Measurements from ENCODE around the gene SLC16A5.
"Not testable (repeated sequence)": the region's sequence is repeated elsewhere in the genome, so short reads cannot be mapped to it uniquely, and the experiment has no call there.

The SLC16A5 gene

DNA sequence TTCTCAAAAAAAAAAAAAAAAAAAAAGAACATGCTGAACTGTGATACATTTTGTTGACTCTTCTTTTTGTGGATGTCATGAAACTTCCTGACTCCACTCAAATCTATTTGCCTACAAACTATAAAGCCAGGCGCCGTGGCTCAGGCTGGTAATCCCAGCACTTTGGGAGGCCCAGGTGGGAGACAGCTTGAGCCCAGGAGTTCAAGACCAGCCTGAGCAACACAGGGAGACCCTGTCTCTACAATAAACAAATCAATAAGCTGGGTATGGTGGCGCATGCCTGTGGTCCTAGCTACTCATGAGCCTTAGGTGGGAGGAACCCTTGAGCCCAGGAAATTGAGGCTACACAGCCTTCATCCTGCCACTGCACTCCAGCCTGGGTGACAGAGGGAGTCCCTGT lies 45.2 kb downstream of the SLC16A5 start:
- no peak for DNase-seq (ENCODE audit: low spot score)

DNA sequence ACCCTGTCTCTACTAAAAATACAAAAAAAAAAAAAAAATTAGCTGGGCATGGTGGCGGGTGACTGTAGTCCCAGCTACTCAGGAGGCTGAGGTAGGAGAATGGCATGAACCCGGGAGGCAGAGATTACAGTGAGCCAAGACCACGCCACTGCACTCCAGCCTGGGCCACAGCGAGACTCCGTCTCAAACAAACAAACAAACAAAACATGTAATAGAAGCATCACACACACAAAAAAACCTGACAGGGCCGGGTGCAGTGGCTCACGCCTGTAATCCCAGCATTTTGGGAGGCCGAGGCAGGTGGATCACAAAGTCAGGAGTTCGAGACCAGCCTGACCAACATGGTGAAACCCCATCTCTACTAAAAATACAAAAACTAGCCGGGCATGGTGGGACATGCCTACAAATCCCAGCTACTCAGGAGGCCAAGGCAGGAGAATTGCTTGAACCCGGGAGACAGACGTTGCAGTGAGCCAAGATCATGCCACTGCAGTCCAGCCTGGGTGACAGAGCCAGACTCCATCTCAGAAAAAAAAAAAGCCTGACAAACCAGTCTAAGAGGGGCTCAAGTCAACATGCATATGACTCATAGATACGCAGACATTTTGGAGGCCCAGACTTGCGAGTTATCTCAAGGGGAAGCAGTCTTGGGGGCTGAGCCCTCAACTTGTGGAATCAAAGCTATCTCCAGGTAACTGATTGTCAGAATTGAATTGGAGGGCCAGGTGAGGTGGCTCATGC lies 46.0 kb downstream of the SLC16A5 start:
- DNase-seq (ENCODE audit: low spot score), result not testable (repeated sequence)

- DNase-seq (ENCODE audit: low spot score), result no peak
Observed at GRCh38 chr17:75135452-75135851, 47.7 kb downstream of the SLC16A5 start.

DNA sequence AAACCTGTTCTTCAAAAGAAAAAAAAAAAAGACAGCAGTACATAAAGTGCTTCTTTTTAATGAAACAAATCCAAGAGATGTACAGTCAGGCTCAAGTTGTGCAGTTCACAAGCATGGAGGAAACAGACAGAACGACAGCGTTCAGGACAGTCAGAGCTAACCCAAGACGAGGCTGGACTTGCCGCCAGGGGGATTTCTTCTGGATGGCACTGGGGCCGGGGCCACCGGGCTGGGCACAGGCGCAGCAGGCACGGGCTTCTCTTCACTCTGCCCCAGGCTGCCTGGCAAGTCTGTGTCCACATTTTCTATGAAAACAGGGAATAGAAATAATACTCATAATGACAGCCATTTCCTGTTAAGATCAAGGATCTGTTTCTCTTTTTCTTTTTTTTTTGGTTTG lies 48.2 kb downstream of the SLC16A5 start:
- DNase-seq (ENCODE audit: low spot score), result no peak

- not testable (repeated sequence) for DNase-seq (ENCODE audit: low spot score)
Observed at GRCh38 chr17:75137762-75138161, 50.0 kb downstream of the SLC16A5 start.

- DNase-seq (ENCODE audit: low spot score), result no peak
Observed at GRCh38 chr17:75138519-75138918, 50.8 kb downstream of the SLC16A5 start.

- no peak for DNase-seq (ENCODE audit: low spot score)
Observed at GRCh38 chr17:75142236-75142971, 54.6 kb downstream of the SLC16A5 start.

DNA sequence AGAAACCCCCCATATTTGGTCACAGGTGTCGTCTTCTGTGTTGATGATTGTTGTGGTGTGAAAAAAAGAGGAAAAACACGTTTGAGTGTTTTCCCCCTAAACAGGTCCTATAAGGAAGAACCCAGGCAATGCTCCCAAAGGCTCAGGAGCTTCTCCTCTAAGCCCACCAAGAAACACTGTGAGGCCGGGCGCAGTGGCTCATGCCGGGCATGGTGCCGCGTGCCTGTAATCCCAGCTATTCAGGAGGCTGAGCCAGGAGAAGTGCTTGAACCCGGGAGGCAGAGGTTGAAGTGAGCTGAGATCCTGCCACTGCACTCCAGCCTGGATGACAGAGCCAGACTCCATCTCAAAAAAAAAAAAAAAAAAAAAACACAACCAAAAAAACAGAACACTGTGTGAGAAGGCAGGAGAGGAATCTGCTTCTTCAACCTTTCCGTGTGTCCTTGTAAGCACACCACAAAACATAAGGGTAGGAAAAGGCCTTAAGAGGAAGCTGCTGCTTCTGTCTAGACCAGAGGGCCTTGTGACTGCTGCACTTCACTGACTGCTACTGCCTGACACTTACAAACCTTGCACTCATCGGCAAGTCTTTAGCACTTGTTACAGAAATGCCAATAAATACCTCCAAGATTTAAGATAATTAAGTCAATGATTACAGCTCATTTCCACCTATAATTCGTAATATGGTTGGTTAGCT lies 57.2 kb downstream of the SLC16A5 start:
- DNase-seq (ENCODE audit: low spot score), result no peak

DNA sequence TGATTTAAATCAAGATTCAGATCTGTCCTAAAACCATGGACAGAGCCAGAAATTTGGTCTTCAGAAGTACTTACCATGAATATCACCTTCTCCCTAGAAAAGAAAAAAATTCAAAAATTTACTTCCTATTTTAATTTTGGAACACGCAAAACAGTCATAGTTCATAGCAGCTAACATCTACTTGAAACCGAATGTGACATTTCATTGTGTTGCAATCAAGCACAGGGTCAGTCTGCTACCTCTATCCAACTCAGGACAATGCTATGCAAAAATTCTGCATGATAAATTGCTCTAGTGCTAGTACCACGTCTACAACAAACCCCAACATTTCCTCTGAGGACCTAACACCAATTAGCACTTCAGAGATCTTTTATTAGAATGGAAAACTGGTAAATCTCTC lies 58.8 kb downstream of the SLC16A5 start:
- no peak for DNase-seq (ENCODE audit: low spot score)

DNA sequence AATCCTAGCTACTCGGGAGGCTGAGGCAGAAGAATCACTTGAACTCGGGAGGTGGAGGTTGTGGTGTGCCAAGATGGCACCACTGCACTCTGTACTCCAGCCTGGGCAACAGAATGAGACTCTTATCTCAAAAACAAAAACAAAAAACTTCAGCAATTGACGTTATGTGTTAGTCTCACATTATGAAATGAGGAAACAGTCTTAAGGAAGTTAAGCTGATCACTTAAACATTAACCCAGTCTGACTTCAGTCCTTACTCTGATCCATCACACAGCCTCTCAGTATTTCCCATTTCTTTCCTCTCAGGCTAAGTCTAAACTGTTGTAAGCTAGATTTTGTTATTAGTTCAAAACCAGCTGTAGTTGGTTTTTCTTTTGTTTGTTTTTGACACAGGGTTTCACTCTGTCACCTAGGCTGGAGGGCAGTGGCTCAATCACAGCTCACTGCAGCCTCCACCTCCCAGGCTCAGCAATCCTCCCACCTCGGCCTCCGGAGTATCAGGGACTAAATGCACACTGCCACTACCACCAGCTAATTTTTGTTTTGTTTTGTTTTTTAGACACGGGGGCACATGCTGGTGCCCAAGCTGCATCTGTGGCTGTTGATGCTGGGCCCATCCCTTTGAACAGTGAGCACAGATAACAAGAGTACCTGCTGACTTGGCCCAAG lies 60.3 kb downstream of the SLC16A5 start:
- no peak for DNase-seq (ENCODE audit: low spot score)

GRCh38 chr17:75151930-75152329 lies 64.2 kb downstream of the SLC16A5 start:
- no peak for DNase-seq (ENCODE audit: low spot score)

- DNase-seq (ENCODE audit: low spot score), result no peak
Observed at GRCh38 chr17:75152523-75152921, 64.8 kb downstream of the SLC16A5 start.

DNA sequence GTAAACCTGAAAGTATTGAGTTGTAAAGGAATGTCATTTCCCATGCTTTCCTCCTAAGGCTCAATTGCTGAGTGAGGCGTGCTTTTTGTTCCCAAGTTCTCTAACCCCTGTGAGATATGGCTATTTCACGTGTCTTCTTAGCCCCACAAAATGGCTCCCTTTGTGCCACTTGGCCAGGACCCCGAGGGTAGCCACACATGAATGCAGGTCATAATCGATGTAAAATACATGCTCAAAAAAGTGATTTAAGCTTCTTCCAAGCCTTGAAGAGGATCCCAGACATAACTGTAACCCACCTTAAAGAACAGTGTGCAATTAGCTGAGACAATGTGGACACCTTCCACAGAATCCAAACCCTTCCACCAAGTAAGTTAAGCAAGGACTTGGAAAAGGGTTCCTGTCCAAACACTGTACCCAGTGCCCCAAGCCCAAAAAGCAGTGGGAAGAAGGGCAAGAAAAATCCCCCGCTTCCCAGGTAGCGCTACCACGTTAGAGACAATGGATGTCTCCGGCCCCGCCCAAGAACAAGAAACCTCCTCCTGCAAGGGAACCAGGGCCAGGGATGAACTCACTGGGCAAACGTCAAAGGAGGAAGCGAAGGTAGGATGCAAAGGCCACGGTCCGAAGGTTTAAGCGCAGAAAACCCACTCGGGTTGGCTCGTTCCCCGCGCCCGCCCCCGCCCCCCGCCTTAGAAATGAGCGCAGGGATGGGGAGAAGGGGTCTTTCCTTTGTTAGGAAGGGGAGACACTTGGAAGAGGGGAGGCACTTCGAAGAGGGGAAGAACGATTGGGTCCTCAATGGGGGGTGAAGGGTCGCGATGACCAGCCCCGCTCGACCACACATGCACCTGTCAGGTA lies 65.4 kb downstream of the SLC16A5 start:
- DNase-seq (ENCODE audit: low spot score), result no peak

DNA sequence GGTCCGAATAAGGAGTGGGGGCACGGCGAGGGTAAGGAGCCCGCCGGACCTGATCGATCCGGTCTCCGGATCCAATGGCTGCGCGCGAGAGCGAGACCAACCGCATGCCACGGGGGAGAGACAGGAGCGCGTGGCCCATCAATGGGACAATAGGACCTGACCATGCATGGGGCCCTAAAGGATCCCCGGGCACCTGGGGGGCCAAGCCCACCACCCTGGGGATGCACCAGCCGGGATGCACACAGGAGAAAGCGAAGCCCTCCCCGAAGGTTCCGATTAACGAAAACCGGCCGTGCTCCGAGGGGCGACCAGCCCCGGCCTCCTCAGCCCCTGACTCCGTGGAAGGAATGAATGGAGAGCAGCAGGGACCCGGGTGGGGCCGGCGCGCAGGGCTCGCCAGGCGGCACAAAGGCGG lies 66.0 kb downstream of the SLC16A5 start:
- no peak for DNase-seq (ENCODE audit: low spot score)

DNA sequence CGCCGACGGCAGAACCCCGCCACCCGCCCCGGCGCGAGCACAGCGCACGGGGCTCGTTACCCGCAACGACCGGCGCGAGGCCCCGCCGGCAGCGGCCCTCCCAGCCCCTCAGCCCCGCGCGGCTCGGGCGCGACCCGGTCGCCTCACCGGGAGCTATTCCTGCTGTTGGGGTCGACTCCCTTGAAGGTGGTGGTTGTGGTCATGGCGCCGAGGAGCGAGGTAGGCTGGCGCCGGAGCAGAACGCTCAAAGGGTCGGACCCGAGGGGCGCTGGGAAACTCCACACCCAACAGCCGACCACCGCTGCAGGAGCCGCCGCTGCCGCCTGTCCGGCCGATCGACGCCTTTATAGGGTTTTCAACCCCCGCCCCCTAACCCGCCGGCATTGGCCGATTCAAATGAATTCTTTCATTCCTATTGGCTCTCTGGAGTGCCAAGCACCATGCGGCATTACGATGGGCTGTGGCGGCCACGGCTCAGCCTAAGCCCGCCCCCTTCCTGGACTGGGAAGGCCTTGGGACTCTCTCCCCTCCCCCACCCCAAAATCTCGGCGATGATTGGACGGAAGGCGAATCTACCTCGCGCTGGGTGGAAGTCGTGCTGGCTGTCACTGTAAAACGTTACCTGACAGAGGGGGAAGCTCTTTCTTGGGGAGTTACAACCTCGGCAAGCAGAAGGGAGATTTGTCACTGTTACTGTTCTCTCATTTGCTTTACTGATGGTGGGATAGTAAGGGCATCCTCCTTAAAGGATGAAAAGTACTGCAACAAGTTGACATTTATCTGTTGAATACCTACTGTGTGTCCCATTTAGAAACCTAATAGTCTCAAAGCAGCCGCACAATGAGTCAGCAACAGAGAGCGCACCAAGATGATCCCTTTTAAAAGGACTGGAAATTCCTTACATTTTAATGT lies 66.7 kb downstream of the SLC16A5 start, which contains the start of gene JPT1:
JPT1 (minus strand) TSS at position 318 of the 912 bp plus-strand sequence; CDS start at position 203, 115 bp downstream.
- DNase-seq (ENCODE audit: low spot score), result peak; percentile 89

GRCh38 chr17:75155191-75155601 lies 67.4 kb downstream of the SLC16A5 start:
- no peak for DNase-seq (ENCODE audit: low spot score)

Measured in HuH-7.5 (cell line).